Measurements from ENCODE around the gene TRIM33.
"Not testable (repeated sequence)": the region's sequence is repeated elsewhere in the genome, so short reads cannot be mapped to it uniquely, and the experiment has no call there.

Gene TRIM33

GRCh38 chr1:114388432-114389003, 122.5 kb downstream of the TRIM33 start:
- no peak overlapping the region for H3K9ac ChIP-seq (ENCODE audit: low read depth in 1 of 2, low read length in 2 of 2)

DNA sequence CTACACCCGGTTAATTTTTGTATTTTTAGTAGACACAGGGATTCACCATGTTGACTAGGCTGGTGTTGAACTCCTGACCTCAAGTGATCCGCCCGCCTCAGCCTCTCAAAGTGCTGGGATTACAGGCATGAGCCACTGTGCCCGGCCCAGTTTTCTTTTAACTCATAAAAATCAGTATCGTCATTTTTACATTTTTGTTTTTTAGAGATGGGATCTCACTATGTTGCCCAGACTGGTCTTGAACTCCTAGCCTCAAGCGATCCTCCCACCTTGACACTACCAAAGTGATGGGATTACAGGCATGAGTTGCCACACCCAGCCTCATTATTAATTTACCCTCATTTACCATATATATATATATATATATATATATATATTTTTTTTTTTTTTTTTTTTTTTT, 123.4 kb downstream of the TRIM33 start:
- H3K36me3 ChIP-seq (ENCODE audit: control insufficient read depth in 1 of 2, insufficient read depth in 2 of 2, low read length in 2 of 2) = not testable (repeated sequence)

More at GRCh38 chr1:114388432-114389003, 122.5 kb downstream of the TRIM33 start:
- no peaks in the 10 kb centered on the region for H3K4me1 ChIP-seq (ENCODE audit: control insufficient read depth in 1 of 2, insufficient read depth in 2 of 2, low read length in 2 of 2)
- H3K4me3 ChIP-seq (ENCODE audit: low read depth in 1 of 2, low read length in 2 of 2) = no peak overlapping the region
- peaks cover 7 to 21% of the 10 kb centered on the region in 2 donors for H3K9me3 ChIP-seq (ENCODE audit: control insufficient read depth in 1 of 2, low read length in 2 of 2)
- H3K27ac ChIP-seq (ENCODE audit: low read depth, low read length) = no peak overlapping the region
- peaks cover 0 to 7% of the 10 kb centered on the region in 2 donors for H3K36me3 ChIP-seq (ENCODE audit: control insufficient read depth in 1 of 2, insufficient read depth in 2 of 2, low read length in 2 of 2)
- H3K27me3 ChIP-seq (ENCODE audit: control insufficient read depth in 1 of 2, insufficient read depth in 2 of 2, low read length in 2 of 2) = no peaks in the 10 kb centered on the region

DNA sequence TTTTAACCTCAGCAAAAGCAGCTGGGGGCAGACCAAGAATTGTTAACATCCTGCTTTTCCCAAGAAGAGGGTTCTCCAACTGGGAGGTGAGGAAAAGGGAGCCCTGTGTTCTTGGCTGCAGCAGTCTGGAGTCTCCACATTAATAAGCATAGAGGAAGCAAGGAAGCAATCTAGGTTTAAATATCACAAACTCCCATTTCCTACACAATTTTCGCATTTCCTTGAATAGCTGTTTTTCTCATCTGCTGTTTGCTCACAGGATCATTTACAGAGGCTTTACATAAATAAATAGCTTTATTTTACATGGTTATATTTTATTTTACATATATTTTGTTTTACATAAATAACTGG, 124.0 kb downstream of the TRIM33 start:
- Histone ChIP-seq H3K9me3 (ENCODE audit: control insufficient read depth in 1 of 2, low read length in 2 of 2) (peaks cover 7 to 21% of the 10 kb centered on the region in 2 donors), H3K27ac (ENCODE audit: low read depth, low read length) (no peak overlapping the region), H3K27me3 (ENCODE audit: control insufficient read depth in 1 of 2, insufficient read depth in 2 of 2, low read length in 2 of 2) (no peaks in the 10 kb centered on the region), H3K4me3 (ENCODE audit: low read depth in 1 of 2, low read length in 2 of 2) (no peak overlapping the region), H3K36me3 (ENCODE audit: control insufficient read depth in 1 of 2, insufficient read depth in 2 of 2, low read length in 2 of 2) (peaks cover 0 to 3% of the 10 kb centered on the region in 2 donors), H3K9ac (ENCODE audit: low read depth in 1 of 2, low read length in 2 of 2) (no peak overlapping the region), H3K4me1 (ENCODE audit: control insufficient read depth in 1 of 2, insufficient read depth in 2 of 2, low read length in 2 of 2) (no peaks in the 10 kb centered on the region)

More for the DNA sequence above, 123.4 kb downstream of the TRIM33 start:
- H3K9me3 ChIP-seq (ENCODE audit: control insufficient read depth in 1 of 2, low read length in 2 of 2) = peaks cover 7 to 21% of the 10 kb centered on the region in 2 donors
- not testable (repeated sequence) for H3K9ac ChIP-seq (ENCODE audit: low read depth in 1 of 2, low read length in 2 of 2); H3K27ac ChIP-seq (ENCODE audit: low read depth, low read length); H3K4me1 ChIP-seq (ENCODE audit: control insufficient read depth in 1 of 2, insufficient read depth in 2 of 2, low read length in 2 of 2); H3K4me3 ChIP-seq (ENCODE audit: low read depth in 1 of 2, low read length in 2 of 2); H3K27me3 ChIP-seq (ENCODE audit: control insufficient read depth in 1 of 2, insufficient read depth in 2 of 2, low read length in 2 of 2)

- no peaks in the 10 kb centered on the region for H3K4me1 ChIP-seq (ENCODE audit: control insufficient read depth in 1 of 2, insufficient read depth in 2 of 2, low read length in 2 of 2)
- H3K9ac ChIP-seq (ENCODE audit: low read depth in 1 of 2, low read length in 2 of 2) = no peak overlapping the region
- H3K27me3 ChIP-seq (ENCODE audit: control insufficient read depth in 1 of 2, insufficient read depth in 2 of 2, low read length in 2 of 2) = no peaks in the 10 kb centered on the region
- H3K4me3 ChIP-seq (ENCODE audit: low read depth in 1 of 2, low read length in 2 of 2) = no peak overlapping the region
- no peak overlapping the region for H3K27ac ChIP-seq (ENCODE audit: low read depth, low read length)
- peaks cover 7 to 21% of the 10 kb centered on the region in 2 donors for H3K9me3 ChIP-seq (ENCODE audit: control insufficient read depth in 1 of 2, low read length in 2 of 2)
- H3K36me3 ChIP-seq (ENCODE audit: control insufficient read depth in 1 of 2, insufficient read depth in 2 of 2, low read length in 2 of 2) = no peaks in the 10 kb centered on the region
Observed at GRCh38 chr1:114386129-114387009, 124.6 kb downstream of the TRIM33 start.

DNA sequence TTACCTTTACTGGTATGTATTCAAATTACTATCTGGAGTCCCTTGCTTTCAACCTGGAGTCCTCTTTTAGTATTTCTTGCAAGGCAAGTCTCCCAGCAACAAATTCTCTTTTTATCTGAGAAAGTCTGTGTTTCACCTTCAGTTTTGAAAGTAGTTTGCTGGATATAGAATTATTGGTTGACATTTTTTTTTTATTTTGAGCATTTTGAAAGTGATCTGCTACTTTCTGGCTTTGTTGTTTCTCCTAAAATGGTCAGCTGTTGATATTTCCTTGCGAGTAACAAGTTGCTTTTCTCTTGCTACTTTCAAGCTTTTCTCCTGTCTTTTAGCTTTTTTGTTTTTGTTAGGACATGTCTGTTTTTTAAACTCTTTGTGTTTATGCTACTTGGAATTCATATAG, 126.1 kb downstream of the TRIM33 start:
- H3K4me3 ChIP-seq (ENCODE audit: low read depth in 1 of 2, low read length in 2 of 2) = no peak overlapping the region
- peaks cover 7 to 21% of the 10 kb centered on the region in 2 donors for H3K9me3 ChIP-seq (ENCODE audit: control insufficient read depth in 1 of 2, low read length in 2 of 2)
- H3K9ac ChIP-seq (ENCODE audit: low read depth in 1 of 2, low read length in 2 of 2) = no peak overlapping the region
- H3K4me1 ChIP-seq (ENCODE audit: control insufficient read depth in 1 of 2, insufficient read depth in 2 of 2, low read length in 2 of 2) = no peaks in the 10 kb centered on the region
- H3K27ac ChIP-seq (ENCODE audit: low read depth, low read length) = no peak overlapping the region
- no peaks in the 10 kb centered on the region for H3K36me3 ChIP-seq (ENCODE audit: control insufficient read depth in 1 of 2, insufficient read depth in 2 of 2, low read length in 2 of 2)
- H3K27me3 ChIP-seq (ENCODE audit: control insufficient read depth in 1 of 2, insufficient read depth in 2 of 2, low read length in 2 of 2) = no peaks in the 10 kb centered on the region

DNA sequence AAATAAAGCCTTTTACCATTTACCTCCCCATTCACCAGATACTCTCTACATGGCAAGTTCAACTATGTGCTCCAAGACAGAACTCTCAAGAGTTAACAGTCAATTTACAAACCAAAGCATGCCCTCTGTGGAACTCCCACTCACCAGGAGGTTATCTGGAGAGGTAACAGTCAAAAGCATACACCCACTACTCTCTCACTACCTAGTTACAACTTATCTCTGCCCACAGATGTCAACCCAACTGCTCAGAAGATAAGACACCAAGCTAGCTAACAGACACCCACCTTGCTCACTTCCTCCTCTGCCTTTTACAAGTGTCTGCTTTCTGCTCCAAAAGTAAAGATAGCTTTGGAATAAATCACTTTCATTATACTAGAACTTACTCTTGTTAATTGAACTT, 131.0 kb downstream of the TRIM33 start:
- Histone ChIP-seq H3K9ac (ENCODE audit: low read depth in 1 of 2, low read length in 2 of 2) (no peak overlapping the region), H3K27me3 (ENCODE audit: control insufficient read depth in 1 of 2, insufficient read depth in 2 of 2, low read length in 2 of 2) (no peaks in the 10 kb centered on the region), H3K4me3 (ENCODE audit: low read depth in 1 of 2, low read length in 2 of 2) (no peak overlapping the region), H3K9me3 (ENCODE audit: control insufficient read depth in 1 of 2, low read length in 2 of 2) (peaks cover 4 to 13% of the 10 kb centered on the region in 2 donors), H3K4me1 (ENCODE audit: control insufficient read depth in 1 of 2, insufficient read depth in 2 of 2, low read length in 2 of 2) (no peaks in the 10 kb centered on the region), H3K36me3 (ENCODE audit: control insufficient read depth in 1 of 2, insufficient read depth in 2 of 2, low read length in 2 of 2) (no peaks in the 10 kb centered on the region), H3K27ac (ENCODE audit: low read depth, low read length) (no peak overlapping the region)

DNA sequence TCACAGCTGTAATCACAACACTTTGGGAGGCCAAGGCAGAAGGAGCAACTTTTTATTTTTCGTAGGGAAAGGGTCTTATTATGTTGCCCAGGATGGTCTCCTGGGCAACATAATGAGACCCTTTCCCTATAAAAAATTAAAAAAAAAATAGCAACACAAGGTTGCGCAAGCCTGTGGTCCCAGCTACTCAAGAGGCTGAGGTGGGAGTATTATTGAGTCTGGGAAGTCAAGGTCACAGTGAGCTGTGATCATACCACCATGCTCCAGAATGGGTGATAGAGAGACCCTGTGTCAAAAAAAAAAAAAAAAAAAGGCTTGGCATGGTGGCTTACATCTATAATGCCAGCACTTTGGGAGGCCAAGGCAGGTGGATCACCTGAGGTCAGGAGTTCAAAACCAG, 131.6 kb downstream of the TRIM33 start:
- H3K9me3 ChIP-seq (ENCODE audit: control insufficient read depth in 1 of 2, low read length in 2 of 2) = peaks cover 3 to 12% of the 10 kb centered on the region in 2 donors
- no peak overlapping the region for H3K9ac ChIP-seq (ENCODE audit: low read depth in 1 of 2, low read length in 2 of 2)
- no peaks in the 10 kb centered on the region for H3K4me1 ChIP-seq (ENCODE audit: control insufficient read depth in 1 of 2, insufficient read depth in 2 of 2, low read length in 2 of 2)
- no peaks in the 10 kb centered on the region for H3K36me3 ChIP-seq (ENCODE audit: control insufficient read depth in 1 of 2, insufficient read depth in 2 of 2, low read length in 2 of 2)
- H3K4me3 ChIP-seq (ENCODE audit: low read depth in 1 of 2, low read length in 2 of 2) = no peak overlapping the region
- no peak overlapping the region for H3K27ac ChIP-seq (ENCODE audit: low read depth, low read length)
- H3K27me3 ChIP-seq (ENCODE audit: control insufficient read depth in 1 of 2, insufficient read depth in 2 of 2, low read length in 2 of 2) = no peaks in the 10 kb centered on the region

DNA sequence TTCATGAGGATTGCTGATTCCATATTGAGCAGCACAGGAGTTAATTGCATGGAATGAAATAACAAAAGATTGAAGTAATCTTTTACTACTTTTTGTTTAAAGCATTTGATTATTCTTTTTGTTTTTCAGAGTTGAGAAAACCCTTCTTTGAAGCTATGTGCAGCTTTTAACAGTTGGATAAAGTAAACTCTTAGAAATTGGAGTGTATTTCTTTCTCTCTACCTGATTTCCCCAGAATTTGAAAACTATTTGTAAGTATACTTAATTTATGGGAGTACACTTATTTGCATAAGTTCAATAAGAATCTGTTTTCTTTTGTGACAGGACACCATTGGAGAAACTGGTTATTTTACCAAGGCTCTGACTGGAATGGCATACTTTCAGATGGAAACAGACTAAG, 133.6 kb downstream of the TRIM33 start:
- no peaks in the 10 kb centered on the region for H3K36me3 ChIP-seq (ENCODE audit: control insufficient read depth in 1 of 2, insufficient read depth in 2 of 2, low read length in 2 of 2)
- H3K4me3 ChIP-seq (ENCODE audit: low read depth in 1 of 2, low read length in 2 of 2) = no peak overlapping the region
- no peak overlapping the region for H3K27ac ChIP-seq (ENCODE audit: low read depth, low read length)
- H3K4me1 ChIP-seq (ENCODE audit: control insufficient read depth in 1 of 2, insufficient read depth in 2 of 2, low read length in 2 of 2) = no peaks in the 10 kb centered on the region
- no peaks in the 10 kb centered on the region for H3K27me3 ChIP-seq (ENCODE audit: control insufficient read depth in 1 of 2, insufficient read depth in 2 of 2, low read length in 2 of 2)
- H3K9ac ChIP-seq (ENCODE audit: low read depth in 1 of 2, low read length in 2 of 2) = no peak overlapping the region
- H3K9me3 ChIP-seq (ENCODE audit: control insufficient read depth in 1 of 2, low read length in 2 of 2) = peaks cover 2 to 7% of the 10 kb centered on the region in 2 donors

GRCh38 chr1:114369930-114370329, 141.1 kb downstream of the TRIM33 start:
- Histone ChIP-seq H3K27ac (ENCODE audit: low read depth, low read length) (no peak overlapping the region), H3K36me3 (ENCODE audit: control insufficient read depth in 1 of 2, insufficient read depth in 2 of 2, low read length in 2 of 2) (no peaks in the 10 kb centered on the region), H3K4me1 (ENCODE audit: control insufficient read depth in 1 of 2, insufficient read depth in 2 of 2, low read length in 2 of 2) (no peaks in the 10 kb centered on the region), H3K4me3 (ENCODE audit: low read depth in 1 of 2, low read length in 2 of 2) (no peak overlapping the region), H3K9ac (ENCODE audit: low read depth in 1 of 2, low read length in 2 of 2) (no peak overlapping the region), H3K9me3 (ENCODE audit: control insufficient read depth in 1 of 2, low read length in 2 of 2) (no peaks in the 10 kb centered on the region), H3K27me3 (ENCODE audit: control insufficient read depth in 1 of 2, insufficient read depth in 2 of 2, low read length in 2 of 2) (no peaks in the 10 kb centered on the region)

DNA sequence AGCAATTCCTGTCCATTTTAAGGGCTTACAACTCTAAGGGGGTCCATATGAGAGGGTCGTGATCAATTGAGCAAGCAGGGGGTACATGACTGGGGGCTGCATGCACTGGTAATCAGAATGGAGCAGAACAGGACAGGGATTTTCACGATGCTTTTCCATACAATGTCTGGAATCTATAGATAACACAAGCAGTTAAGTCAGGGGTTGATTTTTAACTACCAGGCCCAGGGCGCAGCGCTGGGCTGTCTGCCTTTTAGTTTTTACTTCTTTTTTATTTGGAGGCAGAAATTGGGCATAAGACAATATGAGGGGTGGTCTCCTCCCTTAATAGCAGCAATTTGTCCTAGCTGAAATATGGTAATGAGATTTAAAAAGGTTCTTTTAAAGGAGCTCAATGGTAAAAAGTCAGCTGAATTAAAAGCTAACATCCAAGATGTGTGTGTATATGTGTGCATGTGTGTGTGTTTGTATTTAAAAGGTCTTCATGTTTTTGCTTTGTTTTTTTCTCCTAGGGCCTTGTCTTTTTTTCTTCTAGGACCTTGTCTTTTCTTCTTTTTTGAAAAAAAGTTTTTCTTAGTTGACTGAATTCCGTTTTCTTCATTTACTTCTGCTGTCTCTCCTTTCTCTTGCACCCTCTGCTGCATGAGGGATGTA, 141.6 kb downstream of the TRIM33 start:
- H3K27ac ChIP-seq (ENCODE audit: low read depth, low read length); H3K36me3 ChIP-seq (ENCODE audit: control insufficient read depth in 1 of 2, insufficient read depth in 2 of 2, low read length in 2 of 2); H3K27me3 ChIP-seq (ENCODE audit: control insufficient read depth in 1 of 2, insufficient read depth in 2 of 2, low read length in 2 of 2); H3K4me3 ChIP-seq (ENCODE audit: low read depth in 1 of 2, low read length in 2 of 2); H3K9ac ChIP-seq (ENCODE audit: low read depth in 1 of 2, low read length in 2 of 2); H3K9me3 ChIP-seq (ENCODE audit: control insufficient read depth in 1 of 2, low read length in 2 of 2); H3K4me1 ChIP-seq (ENCODE audit: control insufficient read depth in 1 of 2, insufficient read depth in 2 of 2, low read length in 2 of 2): not testable (repeated sequence)

All from duodenal mucosa (tissue), 2 donors.